Measurements from ENCODE around the gene OSBPL5. TPM values are rescaled to one million over a fixed set of nuclear protein-coding genes. Genes with fewer than 3 reads are reported as not detected.

OSBPL5 gene
- total RNA-seq, 3 donors from 2014 or later (not counting 1 experiment from before 2014, with no cell fraction given): 375 to 522 (median 377) TPM

DNA sequence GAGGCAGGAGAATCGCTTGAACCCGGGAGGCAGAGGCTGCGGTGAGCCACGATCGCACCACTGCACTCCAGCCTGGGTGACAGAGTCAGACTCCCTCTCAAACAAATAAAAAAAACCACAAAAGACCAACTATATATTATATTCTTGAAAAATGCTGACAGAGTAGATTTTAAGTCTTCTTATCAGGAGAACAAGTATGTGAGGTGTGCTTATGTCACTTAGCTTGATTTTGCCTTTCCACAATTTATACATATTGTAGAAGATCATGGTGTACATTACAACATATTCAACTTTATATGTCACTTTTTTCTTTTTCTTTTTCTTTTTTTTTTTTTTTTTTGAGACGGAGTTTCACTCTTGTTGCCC lies 83.7 kb downstream of the OSBPL5 start:
- no peaks in the 10 kb centered on the region for H3K36me3 ChIP-seq (ENCODE audit: control insufficient read depth, insufficient read depth, low read length)
- H3K4me1 ChIP-seq (ENCODE audit: control insufficient read depth, insufficient read depth, low read length): no peaks in the 10 kb centered on the region
- H3K27ac ChIP-seq (ENCODE audit: low read length): no peak overlapping the region
- H3K9me3 ChIP-seq (ENCODE audit: control insufficient read depth, insufficient read depth, low read length): no peaks in the 10 kb centered on the region
- Mint-ChIP-seq H3K4me3 (no peak overlapping the region), H3K27ac (no peak overlapping the region), H3K27me3 (ENCODE audit: low read depth in 2 of 2) (peaks cover 0 to 6% of the 10 kb centered on the region in 2 donors), H3K36me3 (no peaks in the 10 kb centered on the region), H3K9me3 (no peaks in the 10 kb centered on the region), H3K4me1 (peaks cover 0 to 8% of the 10 kb centered on the region in 2 donors)
- intact Hi-C loops (cut with micrococcal nuclease): no loop called here
- WGBS (ENCODE audit: insufficient coverage): 70% methylated on average over 5 of the region's 6 CpGs
- DNase-seq: no peak
- no peak for ATAC-seq
- TF ChIP-seq, protein P1, sequence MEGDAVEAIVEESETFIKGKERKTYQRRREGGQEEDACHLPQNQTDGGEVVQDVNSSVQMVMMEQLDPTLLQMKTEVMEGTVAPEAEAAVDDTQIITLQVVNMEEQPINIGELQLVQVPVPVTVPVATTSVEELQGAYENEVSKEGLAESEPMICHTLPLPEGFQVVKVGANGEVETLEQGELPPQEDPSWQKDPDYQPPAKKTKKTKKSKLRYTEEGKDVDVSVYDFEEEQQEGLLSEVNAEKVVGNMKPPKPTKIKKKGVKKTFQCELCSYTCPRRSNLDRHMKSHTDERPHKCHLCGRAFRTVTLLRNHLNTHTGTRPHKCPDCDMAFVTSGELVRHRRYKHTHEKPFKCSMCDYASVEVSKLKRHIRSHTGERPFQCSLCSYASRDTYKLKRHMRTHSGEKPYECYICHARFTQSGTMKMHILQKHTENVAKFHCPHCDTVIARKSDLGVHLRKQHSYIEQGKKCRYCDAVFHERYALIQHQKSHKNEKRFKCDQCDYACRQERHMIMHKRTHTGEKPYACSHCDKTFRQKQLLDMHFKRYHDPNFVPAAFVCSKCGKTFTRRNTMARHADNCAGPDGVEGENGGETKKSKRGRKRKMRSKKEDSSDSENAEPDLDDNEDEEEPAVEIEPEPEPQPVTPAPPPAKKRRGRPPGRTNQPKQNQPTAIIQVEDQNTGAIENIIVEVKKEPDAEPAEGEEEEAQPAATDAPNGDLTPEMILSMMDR (IDR thresholded peaks at IDR 0.05): no peak
- no peak overlapping the region for H3K4me3 ChIP-seq (ENCODE audit: low read length)
- no peaks in the 10 kb centered on the region for H3K27me3 ChIP-seq (ENCODE audit: control insufficient read depth, insufficient read depth, low read length)

DNA sequence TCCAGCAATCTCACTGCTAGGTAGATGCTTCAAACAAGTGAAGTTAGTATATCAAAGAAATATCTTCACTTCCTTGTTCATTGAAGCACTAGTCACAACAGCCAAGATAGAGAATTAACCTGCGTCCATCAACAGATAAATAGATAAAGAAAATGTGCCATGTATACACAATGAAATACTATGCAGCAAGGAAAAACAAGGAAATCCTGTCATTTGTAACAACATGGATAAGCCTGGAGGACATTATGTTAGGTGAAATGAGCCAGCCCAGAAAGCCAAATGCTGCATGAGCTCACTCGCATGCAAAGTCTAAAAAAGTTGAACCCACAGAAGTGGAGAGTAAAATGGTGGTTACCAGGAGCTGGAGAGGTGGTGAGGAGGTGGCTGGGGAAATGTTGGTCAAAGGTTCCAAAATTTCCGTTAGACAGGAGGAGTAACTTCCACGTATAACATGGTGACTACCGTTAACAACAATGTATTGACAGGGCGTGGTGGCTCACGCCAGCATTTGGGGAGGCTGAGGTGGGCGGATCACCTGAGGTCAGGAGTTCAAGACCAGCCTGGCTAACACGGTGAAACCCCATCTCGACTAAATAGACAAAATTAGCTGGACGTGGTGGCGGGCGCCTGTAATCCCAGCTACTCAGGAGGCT lies 84.3 kb downstream of the OSBPL5 start:
- Mint-ChIP-seq H3K36me3 (no peaks in the 10 kb centered on the region), H3K9me3 (no peaks in the 10 kb centered on the region), H3K4me1 (peaks cover 0 to 5% of the 10 kb centered on the region in 2 donors), H3K4me3 (no peak overlapping the region), H3K27ac (no peak overlapping the region), H3K27me3 (ENCODE audit: low read depth in 2 of 2) (peaks cover 0 to 6% of the 10 kb centered on the region in 2 donors)
- ATAC-seq: no peak
- H3K4me1 ChIP-seq (ENCODE audit: control insufficient read depth, insufficient read depth, low read length): no peaks in the 10 kb centered on the region
- no peak for DNase-seq
- no peak overlapping the region for H3K4me3 ChIP-seq (ENCODE audit: low read length)
- no peaks in the 10 kb centered on the region for H3K9me3 ChIP-seq (ENCODE audit: control insufficient read depth, insufficient read depth, low read length)
- TF ChIP-seq, protein P1 (IDR thresholded peaks at IDR 0.05): no peak
- no peaks in the 10 kb centered on the region for H3K27me3 ChIP-seq (ENCODE audit: control insufficient read depth, insufficient read depth, low read length)
- H3K27ac ChIP-seq (ENCODE audit: low read length): no peak overlapping the region
- intact Hi-C loops (cut with micrococcal nuclease): no loop called here
- 90% methylated on average over 12 of the region's 13 CpGs for whole genome bisulfite sequencing (ENCODE audit: insufficient coverage)
- no peaks in the 10 kb centered on the region for H3K36me3 ChIP-seq (ENCODE audit: control insufficient read depth, insufficient read depth, low read length)

DNA sequence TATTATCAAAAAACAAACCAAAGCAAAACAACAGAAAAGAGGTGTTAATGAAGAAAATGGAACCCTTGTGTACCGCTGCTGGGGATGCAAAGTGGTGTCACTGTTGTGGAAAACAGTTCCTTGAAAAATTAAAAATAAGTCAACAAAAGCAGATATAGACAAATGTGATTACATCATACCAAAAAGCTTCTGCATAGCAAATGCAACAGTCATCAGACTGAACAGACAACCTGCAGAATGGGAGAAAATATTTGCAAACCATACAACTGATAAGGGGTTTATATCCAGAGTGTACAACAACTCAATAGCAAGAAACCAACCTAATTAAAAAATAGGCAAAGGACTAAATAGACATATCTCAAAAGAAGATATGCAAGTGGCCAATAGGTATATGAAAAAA lies 85.0 kb downstream of the OSBPL5 start:
- H3K4me3 ChIP-seq (ENCODE audit: low read length): no peak overlapping the region
- TF ChIP-seq, protein P1 (IDR thresholded peaks at IDR 0.05): no peak
- Mint-ChIP-seq H3K4me3 (no peak overlapping the region), H3K9me3 (no peaks in the 10 kb centered on the region), H3K36me3 (no peaks in the 10 kb centered on the region), H3K27me3 (ENCODE audit: low read depth in 2 of 2) (peaks cover 0 to 6% of the 10 kb centered on the region in 2 donors), H3K4me1 (no peaks in the 10 kb centered on the region), H3K27ac (no peak overlapping the region)
- ATAC-seq (no peak), DNase-seq (no peak)
- no peaks in the 10 kb centered on the region for H3K4me1 ChIP-seq (ENCODE audit: control insufficient read depth, insufficient read depth, low read length)
- no peaks in the 10 kb centered on the region for H3K36me3 ChIP-seq (ENCODE audit: control insufficient read depth, insufficient read depth, low read length)
- 100% methylated on average over 1 of the region's 1 CpG for WGBS (ENCODE audit: insufficient coverage)
- H3K9me3 ChIP-seq (ENCODE audit: control insufficient read depth, insufficient read depth, low read length): no peaks in the 10 kb centered on the region
- intact Hi-C loops (cut with micrococcal nuclease): no loop called here
- H3K27ac ChIP-seq (ENCODE audit: low read length): no peak overlapping the region
- no peaks in the 10 kb centered on the region for H3K27me3 ChIP-seq (ENCODE audit: control insufficient read depth, insufficient read depth, low read length)
